IPS-20b (cell line): ENCODE data around the gene NUB1.

Experiments used
- H3K27ac ChIP-seq: one replicate; pipeline ENCODE4 v1.5.1; 2013; ENCODE audit warnings: low read length
- H3K27me3 ChIP-seq: 2 replicates; pipeline ENCODE4 v1.6.1; 2013; ENCODE audit warnings: mild to moderate bottlenecking, low read length, inconsistent platforms; ENCODE audit not compliant: insufficient read depth
- H3K36me3 ChIP-seq: 2 replicates; pipeline ENCODE4 v1.6.1; 2013; ENCODE audit warnings: low read depth, mild to moderate bottlenecking, inconsistent platforms, low read length, moderate library complexity; ENCODE audit not compliant: insufficient read depth
- H3K4me1 ChIP-seq: 2 replicates; pipeline ENCODE4 v1.6.1; 2013; ENCODE audit warnings: mild to moderate bottlenecking, control low read depth, inconsistent platforms, low read length, moderate library complexity; ENCODE audit not compliant: insufficient read depth
- H3K4me3 ChIP-seq: 2 replicates; pipeline ENCODE4 v1.5.1; 2013; ENCODE audit warnings: mild to moderate bottlenecking, low read length, inconsistent platforms
- H3K9ac ChIP-seq: 2 replicates; pipeline ENCODE4 v1.6.1; 2013; ENCODE audit warnings: low read depth, mild to moderate bottlenecking, inconsistent platforms, low read length, moderate library complexity
- H3K9me3 ChIP-seq: 2 replicates; pipeline ENCODE4 v1.6.1; 2013; ENCODE audit warnings: mild to moderate bottlenecking, low read depth, low read length, inconsistent platforms; ENCODE audit not compliant: insufficient read depth

Gene NUB1

GRCh38 chr7:151372612-151373265, 31.1 kb downstream of the NUB1 start:
- Histone ChIP-seq H3K27me3 (no peaks in the 10 kb centered on the region), H3K4me1 (peaks cover 12% of the 10 kb centered on the region; the same call in 1 of the 2 replicates), H3K9me3 (no peaks in the 10 kb centered on the region), H3K4me3 (no peak overlapping the region), H3K9ac (no peak overlapping the region), H3K27ac (no peak overlapping the region), H3K36me3 (peaks cover 36% of the 10 kb centered on the region)

DNA sequence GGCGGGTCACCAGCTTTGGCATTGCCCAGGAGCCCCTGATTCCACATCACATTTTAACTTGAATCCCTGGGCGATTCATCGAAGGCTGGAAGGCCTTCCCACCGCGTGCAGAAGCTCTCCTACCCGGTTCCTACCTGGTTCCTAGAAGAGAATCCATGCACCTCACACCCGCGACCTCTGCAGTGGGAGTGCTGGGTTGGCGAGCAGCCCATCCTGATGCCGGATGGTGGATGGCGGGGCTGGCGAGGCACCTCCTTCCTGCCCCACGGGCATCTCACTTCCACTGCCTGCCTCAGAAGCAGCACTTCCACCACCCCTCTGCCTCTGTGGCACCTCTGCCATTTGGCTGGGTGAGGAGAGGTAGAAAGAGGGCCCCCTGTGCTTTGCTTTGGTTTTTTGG, 32.0 kb downstream of the NUB1 start:
- Histone ChIP-seq H3K4me1 (peaks cover 12% of the 10 kb centered on the region; the same call in 1 of the 2 replicates), H3K4me3 (no peak overlapping the region), H3K9me3 (no peaks in the 10 kb centered on the region), H3K9ac (no peak overlapping the region), H3K27ac (no peak overlapping the region), H3K27me3 (no peaks in the 10 kb centered on the region), H3K36me3 (peaks cover 44% of the 10 kb centered on the region)

DNA sequence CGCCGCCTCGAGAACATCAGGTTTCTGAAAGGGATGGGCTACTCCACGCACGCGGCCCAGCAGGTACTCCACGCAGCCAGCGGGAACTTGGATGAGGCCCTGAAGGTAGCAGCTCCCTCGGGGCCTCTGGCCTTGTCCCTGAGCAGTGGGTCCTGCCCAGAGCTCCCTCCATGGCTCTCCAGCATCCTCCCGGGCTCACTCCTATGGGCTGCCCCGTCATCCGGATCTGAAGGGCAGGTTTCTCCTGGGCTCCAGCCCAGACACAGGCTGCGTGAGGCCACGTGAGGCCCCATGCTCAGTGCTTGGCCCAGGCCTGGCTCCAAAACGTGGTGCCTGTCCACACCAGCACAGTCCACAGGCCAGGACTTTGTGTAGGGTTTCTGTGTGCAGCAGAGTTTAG, 32.5 kb downstream of the NUB1 start:
- Histone ChIP-seq H3K9ac (no peak overlapping the region), H3K27ac (no peak overlapping the region), H3K4me1 (peaks cover 12% of the 10 kb centered on the region; the same call in 1 of the 2 replicates), H3K4me3 (no peak overlapping the region), H3K36me3 (peaks cover 46% of the 10 kb centered on the region), H3K9me3 (no peaks in the 10 kb centered on the region), H3K27me3 (no peaks in the 10 kb centered on the region)

DNA sequence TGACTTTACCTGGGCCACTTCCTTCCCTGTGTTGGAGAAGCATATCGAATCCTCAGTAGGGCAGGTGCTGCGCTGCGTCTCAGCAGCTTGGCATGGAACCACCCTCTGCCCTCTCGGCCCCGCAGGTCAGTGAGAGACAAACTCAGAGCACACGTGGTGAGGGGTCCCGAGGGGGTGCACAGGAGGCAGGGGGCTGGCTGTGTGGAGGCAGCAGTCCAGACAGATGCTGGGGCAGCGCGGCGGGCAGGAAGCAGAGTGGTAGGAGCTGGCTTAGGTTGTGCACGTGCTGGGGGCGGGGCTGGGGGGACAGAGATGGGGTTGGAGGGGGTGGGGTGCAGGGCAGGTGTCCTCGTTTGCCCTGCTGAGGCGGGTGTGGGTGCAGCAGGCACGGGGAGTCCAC, 33.1 kb downstream of the NUB1 start:
- H3K4me3 ChIP-seq: no peak overlapping the region
- H3K9me3 ChIP-seq: no peaks in the 10 kb centered on the region
- H3K9ac ChIP-seq: no peak overlapping the region
- H3K4me1 ChIP-seq: peaks cover 12% of the 10 kb centered on the region; the same call in 1 of the 2 replicates
- H3K36me3 ChIP-seq: peaks cover 45% of the 10 kb centered on the region
- H3K27ac ChIP-seq: no peak overlapping the region
- H3K27me3 ChIP-seq: no peaks in the 10 kb centered on the region

DNA sequence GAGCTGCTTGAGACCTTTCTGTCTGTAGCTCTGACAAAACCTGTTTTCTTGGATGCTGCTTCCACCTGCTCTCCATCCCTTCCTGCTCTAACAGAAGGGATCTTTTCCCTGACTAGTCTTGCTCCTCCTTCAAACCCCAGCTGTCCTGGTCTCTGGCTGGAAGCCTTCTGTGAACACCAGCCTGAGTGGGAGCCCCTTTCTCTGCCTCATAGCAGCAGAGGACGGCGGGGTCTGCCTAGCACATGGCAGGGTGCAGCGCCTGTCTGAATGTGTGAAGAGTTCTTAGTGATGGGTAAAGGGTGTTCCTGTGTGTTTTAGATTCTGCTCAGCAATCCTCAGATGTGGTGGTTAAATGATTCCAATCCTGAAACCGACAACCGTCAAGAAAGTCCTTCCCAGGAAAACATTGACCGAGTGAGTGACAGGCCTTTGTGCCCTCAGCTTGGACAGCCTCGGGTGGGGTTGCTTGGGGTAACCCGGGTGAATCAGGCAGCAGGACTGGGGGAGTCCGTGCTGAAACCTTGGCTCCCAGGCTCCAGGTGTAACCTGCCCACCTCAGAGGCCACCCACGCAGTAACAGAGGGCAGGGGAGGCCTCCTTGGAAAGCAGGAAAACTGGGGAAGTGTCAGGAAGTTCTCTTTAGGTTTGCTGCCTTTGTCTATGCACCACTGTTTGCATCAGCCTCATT, 34.1 kb downstream of the NUB1 start:
- H3K9me3 ChIP-seq: no peaks in the 10 kb centered on the region
- no peak overlapping the region for H3K4me3 ChIP-seq
- H3K4me1 ChIP-seq: peaks cover 12% of the 10 kb centered on the region; the same call in 1 of the 2 replicates
- H3K9ac ChIP-seq: no peak overlapping the region
- H3K27ac ChIP-seq: no peak overlapping the region
- H3K27me3 ChIP-seq: no peaks in the 10 kb centered on the region
- peaks cover 45% of the 10 kb centered on the region for H3K36me3 ChIP-seq

DNA sequence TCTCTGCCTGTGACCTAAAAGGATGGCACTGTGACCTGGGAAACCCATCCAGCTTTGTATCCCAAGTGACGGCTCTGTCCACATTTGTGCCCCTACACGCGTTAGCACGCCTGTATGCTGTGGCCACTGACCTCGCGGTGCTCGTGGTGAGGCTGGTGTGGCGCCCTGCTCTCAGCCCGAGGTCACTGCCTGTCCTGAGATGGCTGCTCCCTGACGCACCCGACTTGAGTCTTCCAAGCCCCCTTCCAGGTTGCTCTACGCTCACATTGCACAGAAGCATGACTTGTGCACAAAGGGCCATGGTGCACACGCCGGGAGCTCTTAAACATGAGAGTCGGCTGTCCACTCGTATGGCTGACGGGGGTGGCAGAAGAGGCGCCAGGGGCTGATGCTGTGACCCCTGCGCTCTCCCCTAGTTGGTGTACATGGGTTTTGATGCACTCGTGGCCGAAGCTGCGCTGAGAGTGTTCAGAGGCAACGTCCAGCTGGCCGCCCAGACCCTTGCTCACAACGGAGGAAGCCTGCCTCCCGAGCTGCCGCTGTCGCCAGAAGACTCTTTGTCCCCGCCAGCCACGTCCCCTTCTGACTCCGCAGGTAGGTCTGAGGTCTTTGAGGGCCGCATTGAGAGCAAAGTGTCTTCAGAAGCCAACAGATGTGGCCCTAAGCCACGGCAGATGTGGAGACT, 34.7 kb downstream of the NUB1 start:
- Histone ChIP-seq H3K4me1 (peaks cover 12% of the 10 kb centered on the region; the same call in 1 of the 2 replicates), H3K27me3 (peaks cover 5% of the 10 kb centered on the region; the same call in 1 of the 2 replicates), H3K9ac (no peak overlapping the region), H3K36me3 (peaks cover 45% of the 10 kb centered on the region), H3K27ac (no peak overlapping the region), H3K4me3 (no peak overlapping the region), H3K9me3 (no peaks in the 10 kb centered on the region)

GRCh38 chr7:151377406-151377805, 35.8 kb downstream of the NUB1 start:
- peaks cover 15% of the 10 kb centered on the region for H3K27me3 ChIP-seq
- no peak overlapping the region for H3K9ac ChIP-seq
- H3K36me3 ChIP-seq: peaks cover 45% of the 10 kb centered on the region
- H3K4me3 ChIP-seq: no peak overlapping the region
- no peak overlapping the region for H3K27ac ChIP-seq
- no peaks in the 10 kb centered on the region for H3K9me3 ChIP-seq
- peaks cover 8% of the 10 kb centered on the region; the same call in 1 of the 2 replicates for H3K4me1 ChIP-seq

DNA sequence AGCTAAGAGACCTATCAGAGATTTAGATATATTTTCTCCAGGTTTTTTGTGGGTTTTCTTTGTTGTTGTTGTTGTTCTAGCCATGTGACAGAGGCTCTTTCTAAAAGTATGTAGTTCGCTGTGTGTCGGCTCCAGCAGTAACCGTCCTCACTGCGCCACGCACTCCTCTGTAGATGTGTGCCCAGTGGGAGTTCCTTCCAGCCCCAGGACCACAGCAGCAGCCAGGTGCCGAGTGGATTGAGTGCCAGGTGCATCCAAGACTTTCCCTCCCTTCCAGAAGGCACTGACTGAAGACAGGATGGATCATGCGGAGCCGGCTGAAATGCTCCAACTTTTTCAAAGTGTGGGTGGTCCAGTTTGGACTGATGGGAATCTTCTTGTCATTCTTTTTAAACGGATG, 36.4 kb downstream of the NUB1 start:
- no peaks in the 10 kb centered on the region for H3K9me3 ChIP-seq
- peaks cover 21% of the 10 kb centered on the region for H3K27me3 ChIP-seq
- H3K36me3 ChIP-seq: peaks cover 45% of the 10 kb centered on the region

GRCh38 chr7:151378496-151379192, 37.0 kb downstream of the NUB1 start:
- Histone ChIP-seq H3K27ac (no peak overlapping the region), H3K9me3 (no peaks in the 10 kb centered on the region), H3K27me3 (peaks cover 28% of the 10 kb centered on the region), H3K4me3 (no peak overlapping the region), H3K36me3 (peaks cover 45% of the 10 kb centered on the region), H3K4me1 (no peaks in the 10 kb centered on the region; the same call in 1 of the 2 replicates), H3K9ac (no peak overlapping the region)

More for the DNA sequence above, 36.4 kb downstream of the NUB1 start:
- Histone ChIP-seq H3K4me3 (no peak overlapping the region), H3K27ac (no peak overlapping the region), H3K9ac (no peak overlapping the region), H3K4me1 (peaks cover 2% of the 10 kb centered on the region; the same call in 1 of the 2 replicates)

- Histone ChIP-seq H3K27me3 (peaks cover 33% of the 10 kb centered on the region), H3K9ac (no peak overlapping the region), H3K9me3 (no peaks in the 10 kb centered on the region), H3K4me1 (no peaks in the 10 kb centered on the region; the same call in 1 of the 2 replicates), H3K36me3 (peaks cover 43% of the 10 kb centered on the region), H3K27ac (no peak overlapping the region), H3K4me3 (no peak overlapping the region)
These were observed 37.5 kb downstream of the NUB1 start for GRCh38 chr7:151379193-151379520.

DNA sequence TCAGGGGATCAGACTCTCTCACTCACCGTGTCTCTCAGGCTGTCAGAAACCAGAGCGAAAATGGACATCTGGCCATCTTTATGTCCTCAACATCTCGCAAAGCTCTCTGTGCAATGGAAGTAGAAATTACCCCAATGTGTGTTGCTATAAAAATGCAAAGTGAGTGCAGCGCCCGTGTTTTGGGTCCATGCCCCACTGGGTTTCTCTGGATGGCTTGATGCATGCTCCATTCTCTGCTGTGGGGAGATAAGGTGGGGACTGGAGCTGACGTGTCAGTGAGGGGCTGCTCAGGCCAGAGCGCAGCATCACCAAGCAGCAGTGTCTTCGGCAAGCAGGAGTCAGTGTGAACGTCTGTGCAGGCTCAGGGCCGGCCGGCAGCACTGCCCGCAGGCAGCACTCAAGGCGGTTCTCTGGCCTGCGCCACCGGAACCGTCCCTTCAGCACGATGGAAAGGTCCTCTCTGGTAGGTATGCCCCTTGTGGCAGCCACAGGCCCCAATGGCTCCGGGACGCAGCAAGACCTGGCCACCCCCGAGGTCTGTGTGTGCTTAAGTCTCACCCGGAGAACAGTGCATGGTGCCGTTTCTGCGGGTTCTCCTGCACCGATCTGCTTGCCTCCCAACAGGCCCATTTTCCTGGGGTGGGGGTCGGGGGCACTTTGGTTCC, 38.1 kb downstream of the NUB1 start:
- H3K4me1 ChIP-seq: no peaks in the 10 kb centered on the region; the same call in 1 of the 2 replicates
- peaks cover 38% of the 10 kb centered on the region for H3K36me3 ChIP-seq
- H3K4me3 ChIP-seq: no peak overlapping the region
- no peak overlapping the region for H3K27ac ChIP-seq
- no peak overlapping the region for H3K9ac ChIP-seq
- no peaks in the 10 kb centered on the region for H3K9me3 ChIP-seq
- peaks cover 38% of the 10 kb centered on the region for H3K27me3 ChIP-seq
